Measurements from ENCODE around the gene KCNJ14. TPM values are rescaled to one million over a fixed set of nuclear protein-coding genes. Genes with fewer than 3 reads are reported as not detected.

KCNJ14 gene
- total RNA-seq, 3 donors from 2014 or later: 0.80 to 1.6 (median 1.0) TPM

DNA sequence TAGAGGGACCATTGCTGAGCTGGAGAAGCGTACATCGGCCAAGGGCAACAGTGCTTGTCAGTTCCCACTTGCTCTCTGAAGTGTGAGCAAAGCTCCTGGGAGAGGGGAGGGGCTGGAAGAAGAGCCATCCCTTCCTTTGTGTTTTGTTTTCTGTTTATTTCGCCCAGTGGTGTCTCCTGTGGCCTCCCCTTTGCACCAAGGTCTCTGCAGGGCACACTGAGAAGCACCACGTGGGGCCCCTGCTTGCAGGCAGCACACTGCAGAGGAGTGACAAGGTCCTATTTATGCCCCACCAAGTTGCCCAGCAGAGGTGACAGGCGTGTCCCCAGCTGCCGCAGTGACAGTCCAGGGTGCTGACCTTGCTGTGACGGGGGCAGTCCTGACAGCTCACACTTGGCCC is 38.0 kb upstream of the KCNJ14 start:
- Histone ChIP-seq H3K27me3 (peaks cover 0 to 4% of the 10 kb centered on the region in 2 donors), H3K27ac (no peak overlapping the region), H3K4me3 (no peak overlapping the region), H3K36me3 (no peaks in the 10 kb centered on the region), H3K4me1 (no peaks in the 10 kb centered on the region), H3K9me3 (no peaks in the 10 kb centered on the region)
- TF ChIP-seq POLR2A (IDR thresholded peaks at IDR 0.05) (no peak), CTCF (IDR thresholded peaks at IDR 0.05) (no peak), POLR2AphosphoS5 (IDR thresholded peaks at IDR 0.05) (no peak)
- intact Hi-C loops (cut with DNase I; ENCODE audit: low total_unique reads): no loop called here
- DNase-seq (ENCODE audit: low spot score in 2 of 2): no peak

- no peaks in the 10 kb centered on the region for H3K4me1 ChIP-seq
- TF ChIP-seq POLR2A (IDR thresholded peaks at IDR 0.05): no peak
- TF ChIP-seq POLR2AphosphoS5 (IDR thresholded peaks at IDR 0.05): no peak
- TF ChIP-seq CTCF (IDR thresholded peaks at IDR 0.05): no peak
- peaks cover 0 to 4% of the 10 kb centered on the region in 2 donors for H3K27me3 ChIP-seq
- no peak for DNase-seq (ENCODE audit: low spot score in 2 of 2)
- no peaks in the 10 kb centered on the region for H3K36me3 ChIP-seq
- H3K27ac ChIP-seq: no peak overlapping the region
- no peak overlapping the region for H3K4me3 ChIP-seq
- intact Hi-C loops (cut with DNase I; ENCODE audit: low total_unique reads): no loop called here
- H3K9me3 ChIP-seq: no peaks in the 10 kb centered on the region
Observed at GRCh38 chr19:48418317-48419064, 36.9 kb upstream of the KCNJ14 start.

GRCh38 chr19:48419158-48419920 is 36.0 kb upstream of the KCNJ14 start:
- Histone ChIP-seq H3K9me3 (no peaks in the 10 kb centered on the region), H3K4me3 (no peak overlapping the region), H3K27me3 (peaks cover 0 to 4% of the 10 kb centered on the region in 2 donors), H3K36me3 (no peaks in the 10 kb centered on the region), H3K4me1 (no peaks in the 10 kb centered on the region), H3K27ac (no peak overlapping the region)
- intact Hi-C loops (cut with DNase I; ENCODE audit: low total_unique reads): no loop called here
- no peak for DNase-seq (ENCODE audit: low spot score in 2 of 2)
- TF ChIP-seq POLR2AphosphoS5 (IDR thresholded peaks at IDR 0.05): no peak
- TF ChIP-seq POLR2A (IDR thresholded peaks at IDR 0.05): no peak
- no peak for TF ChIP-seq CTCF (IDR thresholded peaks at IDR 0.05)

DNA sequence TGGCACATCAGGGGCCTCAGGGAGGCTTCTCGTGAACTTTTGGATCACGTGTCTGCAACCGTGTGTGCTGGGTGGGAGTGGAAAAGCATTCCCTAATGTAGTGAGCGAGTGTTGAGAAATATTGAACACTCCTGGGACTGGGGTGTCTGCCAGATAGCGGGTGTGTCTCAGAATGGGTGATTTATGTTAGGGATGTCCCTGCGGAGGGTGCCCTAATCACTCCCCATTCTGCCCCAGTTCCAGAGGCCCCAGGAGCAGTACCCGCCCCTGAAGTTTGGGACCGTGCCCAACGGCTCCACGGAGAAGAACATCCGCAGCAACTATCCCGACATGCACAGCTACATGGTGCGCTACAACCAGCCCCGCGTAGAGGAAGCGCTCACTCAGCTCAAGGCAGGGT is 33.8 kb upstream of the KCNJ14 start:
- Histone ChIP-seq H3K4me1 (no peaks in the 10 kb centered on the region), H3K27ac (no peak overlapping the region), H3K9me3 (no peaks in the 10 kb centered on the region), H3K36me3 (no peaks in the 10 kb centered on the region), H3K4me3 (no peak overlapping the region), H3K27me3 (no peaks in the 10 kb centered on the region)
- intact Hi-C loops (cut with DNase I; ENCODE audit: low total_unique reads): no loop called here
- no peak for DNase-seq (ENCODE audit: low spot score in 2 of 2)
- TF ChIP-seq POLR2A (IDR thresholded peaks at IDR 0.05): no peak
- no peak for TF ChIP-seq POLR2AphosphoS5 (IDR thresholded peaks at IDR 0.05)
- no peak for TF ChIP-seq CTCF (IDR thresholded peaks at IDR 0.05)

DNA sequence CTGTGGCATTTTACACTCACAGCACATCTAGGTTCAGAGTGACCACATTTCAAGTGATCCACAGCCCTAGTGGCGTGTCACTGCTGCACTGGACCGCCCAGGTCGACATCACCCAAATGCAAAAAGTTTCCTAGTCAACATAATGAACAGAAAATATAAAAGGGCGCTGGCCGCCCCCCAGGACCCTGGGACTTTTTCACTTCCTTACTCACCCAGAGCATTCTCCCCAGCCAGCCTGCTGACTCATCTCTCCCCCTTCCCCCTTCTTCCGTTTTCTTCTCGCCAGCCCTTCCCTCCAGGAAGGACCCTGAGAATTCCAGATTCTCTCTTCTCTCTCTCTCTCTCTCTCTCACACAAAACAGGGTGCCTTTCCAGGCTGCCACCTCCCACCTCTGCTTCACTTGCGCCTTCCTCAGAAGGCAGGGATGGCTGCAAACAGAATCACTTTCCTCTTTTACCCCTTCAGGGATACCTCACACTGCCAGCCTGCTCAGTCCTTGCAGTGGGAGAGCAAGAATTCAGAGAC is 30.6 kb upstream of the KCNJ14 start:
- H3K4me1 ChIP-seq: no peaks in the 10 kb centered on the region
- no peaks in the 10 kb centered on the region for H3K36me3 ChIP-seq
- intact Hi-C loops (cut with DNase I; ENCODE audit: low total_unique reads): no loop called here
- TF ChIP-seq POLR2A (IDR thresholded peaks at IDR 0.05): no peak
- no peak for DNase-seq (ENCODE audit: low spot score in 2 of 2)
- H3K9me3 ChIP-seq: no peaks in the 10 kb centered on the region
- H3K27ac ChIP-seq: no peak overlapping the region
- H3K4me3 ChIP-seq: peak overlapping the region in 1 of 3 donors; percentile 5
- no peaks in the 10 kb centered on the region for H3K27me3 ChIP-seq
